SW 1271 (cell line): ENCODE data around the gene CALCOCO1.

Source experiments
- DNase-seq, 2 experiments: peaks; one replicate each; lab custom pipeline; 2025; lab: John Stamatoyannopoulos, UW

CALCOCO1 gene

GRCh38 chr12:53752192-53752601 is 24.9 kb upstream of the CALCOCO1 start:
- no peak for DNase-seq

- no peak for DNase-seq
Observed at GRCh38 chr12:53751336-53752191, 24.3 kb upstream of the CALCOCO1 start, which contains the start of gene CISTR. CISTR (minus strand) TSS chr12:53751979.

- DNase-seq: no peak
Observed at GRCh38 chr12:53750812-53751335, 23.6 kb upstream of the CALCOCO1 start.

DNA sequence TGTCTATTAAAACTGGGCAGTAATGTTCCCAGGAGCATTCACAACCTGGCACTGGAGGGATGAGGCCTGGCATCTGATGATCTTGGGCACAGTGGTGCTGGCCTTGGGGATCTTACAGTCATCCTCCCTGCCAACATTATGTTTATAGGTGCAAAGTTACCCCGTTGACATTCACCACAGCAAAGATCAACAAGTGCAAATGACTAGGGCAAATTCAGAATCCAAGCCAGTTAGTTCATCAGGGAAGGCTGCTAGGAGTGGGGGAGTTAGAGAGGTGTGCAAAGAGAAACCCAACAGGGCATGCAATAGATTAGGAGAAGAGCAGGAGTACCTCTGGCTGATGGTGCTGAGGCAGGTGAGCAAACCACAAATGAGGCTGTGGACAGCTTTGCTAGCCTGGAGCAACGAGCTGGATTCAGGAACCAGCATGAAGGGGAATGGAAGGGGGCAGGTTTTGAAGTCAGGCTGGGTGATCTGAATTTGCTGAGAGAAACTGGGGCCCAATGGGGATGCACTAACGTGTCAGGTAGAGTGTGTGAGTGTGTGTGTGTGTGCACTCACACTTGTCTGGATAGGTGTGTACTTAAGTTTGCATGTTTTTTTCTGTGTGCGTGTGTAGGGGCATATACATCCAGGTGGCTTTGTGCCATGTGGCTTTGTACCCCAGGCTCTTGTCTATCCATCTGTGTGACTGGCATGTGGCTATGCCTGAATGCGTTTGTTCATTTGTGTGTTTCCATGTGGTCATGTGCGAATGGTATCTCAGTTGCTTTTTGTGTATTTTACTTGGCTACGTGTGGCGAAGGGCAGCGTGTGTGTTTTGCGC is 22.9 kb upstream of the CALCOCO1 start:
- DNase-seq: no peak

- no peak for DNase-seq
Observed at GRCh38 chr12:53748072-53748840, 21.0 kb upstream of the CALCOCO1 start.

DNA sequence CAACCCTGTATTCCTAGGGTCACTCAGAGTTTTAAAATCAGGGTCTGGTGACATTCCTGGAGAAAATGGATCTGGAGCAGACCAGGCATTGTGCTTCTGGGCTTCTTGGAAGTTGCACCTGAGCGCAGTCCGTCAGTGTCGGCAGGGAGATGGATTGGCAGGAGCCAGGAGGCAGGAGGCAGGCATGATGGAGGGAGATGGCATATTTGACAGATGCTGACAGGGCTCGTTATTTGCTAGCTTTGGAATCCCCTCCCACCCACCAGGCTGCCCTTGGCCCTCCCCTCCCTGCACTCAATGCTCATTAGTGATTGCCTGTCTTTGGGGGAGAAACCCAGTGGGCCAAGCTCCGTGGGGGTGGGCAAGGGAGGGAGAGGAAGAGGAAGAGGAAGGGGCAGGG is 19.8 kb upstream of the CALCOCO1 start:
- no peak for DNase-seq

DNA sequence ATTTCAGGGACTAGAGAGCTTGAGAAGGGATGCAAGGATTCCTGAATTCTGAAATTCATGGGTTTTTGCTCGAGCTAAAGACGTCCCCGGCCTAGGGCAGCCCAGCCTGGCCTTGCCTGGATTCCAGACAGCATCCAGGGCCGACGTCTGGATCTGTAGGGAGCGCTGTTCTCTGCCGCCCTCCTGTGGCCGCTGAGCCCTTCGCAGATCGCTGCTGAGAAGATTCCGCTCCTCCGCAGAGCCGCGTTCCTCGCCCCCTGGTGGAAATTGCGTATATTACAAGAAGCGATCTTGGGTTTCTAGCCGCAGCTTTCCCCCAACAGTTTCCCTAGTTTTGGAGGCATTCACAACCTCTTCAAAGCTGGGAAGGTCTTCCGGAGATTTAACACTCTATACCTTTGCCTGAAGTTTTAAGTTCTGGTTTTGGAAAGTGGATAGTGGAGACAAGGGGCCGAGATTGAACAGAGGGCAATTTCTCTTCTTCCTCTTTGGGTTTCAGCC is 19.4 kb upstream of the CALCOCO1 start:
- DNase-seq: peak; percentile 49 to 86

- DNase-seq: no peak
Observed at GRCh38 chr12:53744751-53745150, 17.5 kb upstream of the CALCOCO1 start.

GRCh38 chr12:53744130-53744441 is 16.8 kb upstream of the CALCOCO1 start:
- no peak for DNase-seq

DNA sequence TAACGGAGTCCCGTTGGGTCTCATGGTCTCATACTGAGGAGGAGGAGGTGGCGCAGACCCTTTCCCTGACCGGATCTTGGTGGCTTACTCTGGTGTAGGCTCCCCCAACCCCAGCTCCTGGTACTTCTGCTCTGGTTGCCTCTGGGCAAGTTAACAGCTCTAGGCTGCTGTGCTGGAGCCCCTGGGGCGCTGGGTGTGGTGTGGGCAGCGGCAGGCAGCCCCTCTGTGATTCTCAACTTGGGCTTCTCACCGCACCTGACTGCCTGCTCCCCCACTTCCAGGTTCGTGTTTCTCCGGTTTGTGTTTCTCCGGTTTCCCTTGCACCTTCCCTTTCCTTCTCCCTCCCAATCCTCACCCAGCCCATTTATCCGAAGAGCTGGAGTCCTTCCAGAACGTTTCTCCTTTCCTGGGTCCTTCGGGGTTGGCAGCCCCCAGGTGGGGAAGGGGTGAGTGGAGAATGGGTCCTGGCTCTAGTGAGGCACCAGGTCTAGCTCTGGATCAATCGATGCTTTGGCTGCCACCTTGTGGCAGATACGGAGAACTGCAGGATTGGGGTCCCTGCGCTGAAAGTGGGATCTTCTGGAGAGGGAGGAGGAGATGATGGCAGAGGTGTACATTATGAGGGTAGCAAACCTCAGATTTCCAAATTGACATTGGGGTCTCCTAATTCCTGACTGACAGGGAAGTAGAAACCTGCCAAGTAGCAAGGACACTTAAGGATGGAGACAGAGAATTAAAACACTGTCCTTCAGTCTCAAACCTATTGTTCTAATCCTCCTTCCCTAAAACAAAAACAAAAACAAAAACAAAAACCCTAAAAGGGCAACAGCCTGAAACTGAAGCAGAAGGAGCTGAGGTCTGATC is 16.2 kb upstream of the CALCOCO1 start:
- DNase-seq: peak; percentile 13 to 54

GRCh38 chr12:53740130-53740491 is 12.9 kb upstream of the CALCOCO1 start:
- no peak for DNase-seq

DNA sequence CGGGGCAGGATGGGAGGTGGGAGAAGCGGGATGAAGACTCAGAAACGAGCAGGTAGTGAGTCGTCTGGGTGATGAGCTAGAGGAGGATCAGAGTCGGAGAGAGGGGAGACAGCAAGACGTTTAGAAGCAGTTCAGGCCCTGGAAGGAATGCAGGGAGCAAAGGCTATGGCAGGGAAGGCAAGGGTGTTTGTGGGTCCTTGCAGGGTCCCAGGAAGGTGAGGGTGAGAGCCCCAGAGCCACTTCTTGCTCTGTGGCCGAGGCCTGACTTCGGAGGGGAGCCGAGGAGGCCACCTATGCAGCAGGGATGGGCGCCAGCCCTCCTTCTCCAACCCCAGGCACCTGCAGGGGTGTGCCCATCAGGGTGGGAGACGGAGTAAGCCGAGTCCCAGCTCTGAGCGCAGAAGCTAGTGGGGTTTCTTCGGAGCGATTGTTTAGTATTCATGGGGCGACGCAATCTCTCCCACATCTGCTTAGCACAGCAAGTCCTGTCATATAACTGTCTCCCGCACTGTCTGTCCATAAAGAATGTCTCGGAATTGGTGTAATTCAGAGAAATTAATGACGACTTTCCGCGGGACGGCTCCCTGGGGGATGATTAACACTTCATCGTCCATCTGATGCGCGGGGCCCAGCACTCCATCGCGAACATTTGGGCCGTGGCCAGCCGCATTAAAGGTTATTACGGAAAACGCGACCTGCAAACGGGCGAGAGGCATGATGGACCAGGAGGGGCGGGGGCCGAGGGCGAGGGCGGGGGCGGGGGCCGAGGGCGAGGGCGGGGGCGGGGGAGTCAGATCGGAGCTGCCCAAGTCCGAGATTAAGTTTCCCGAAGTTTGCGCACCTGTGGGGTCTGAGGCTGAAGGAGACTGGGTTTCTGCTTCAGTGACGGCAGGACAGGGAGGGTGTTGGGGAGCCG is 12.2 kb upstream of the CALCOCO1 start:
- no peak for DNase-seq

- DNase-seq: no peak
Observed at GRCh38 chr12:53738406-53739213, 11.4 kb upstream of the CALCOCO1 start.

- DNase-seq: no peak
Observed at GRCh38 chr12:53737951-53738405, 10.7 kb upstream of the CALCOCO1 start.

GRCh38 chr12:53737093-53737808 is 10.0 kb upstream of the CALCOCO1 start:
- no peak for DNase-seq

DNA sequence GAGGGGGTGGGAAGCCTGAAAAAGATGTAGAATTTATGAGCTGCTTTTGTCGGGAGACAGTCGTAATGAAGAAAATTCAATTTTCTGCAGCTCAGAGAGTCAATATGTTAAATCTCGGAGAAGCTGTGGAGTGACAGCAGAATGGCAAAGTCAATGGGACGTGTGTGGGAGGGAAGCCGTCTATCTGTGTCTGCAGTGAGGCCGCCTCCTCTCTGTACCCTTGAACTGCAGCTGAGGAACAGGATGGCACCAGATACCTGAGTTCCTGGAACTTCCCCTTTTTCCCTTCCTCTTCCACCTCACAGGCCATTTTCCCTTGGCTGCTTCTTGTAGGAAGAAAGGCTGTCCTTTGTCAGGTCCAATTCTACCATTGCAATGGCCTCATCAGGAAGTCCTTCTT is 9.3 kb upstream of the CALCOCO1 start:
- DNase-seq: no peak

- DNase-seq: no peak
Observed at GRCh38 chr12:53735556-53735955, 8.3 kb upstream of the CALCOCO1 start.

DNA sequence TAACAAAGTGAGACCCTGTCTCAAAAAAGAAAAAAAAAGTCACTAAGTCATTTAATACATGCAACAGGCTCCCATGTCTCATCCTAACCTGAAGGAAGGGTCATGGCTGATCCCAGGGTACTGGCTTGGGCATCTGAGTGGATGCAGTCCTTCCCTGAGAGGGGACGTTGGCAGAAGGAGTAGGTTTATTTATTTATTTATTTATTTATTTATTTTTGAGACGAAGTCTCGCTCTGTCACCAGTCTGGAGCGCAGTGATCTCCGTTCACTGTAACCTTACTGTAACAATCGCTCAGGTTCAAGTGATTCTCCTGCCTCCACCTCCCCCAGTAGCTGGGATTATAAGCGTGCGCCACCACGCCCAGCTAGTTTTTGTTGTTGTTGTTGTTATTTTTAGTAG is 7.2 kb upstream of the CALCOCO1 start:
- no peak for DNase-seq
